ENCODE data around the gene CCDC106.

GRCh38 chr19:55651236-55651635 lies 3.2 kb downstream of the CCDC106 start:
- TF ChIP-seq ELF4 (IDR thresholded peaks at IDR 0.05) (no peak), NFRKB (IDR thresholded peaks at IDR 0.05) (no peak), LEF1 (IDR thresholded peaks at IDR 0.05; ENCODE audit: borderline replicate concordance) (no peak), BHLHE40 (IDR thresholded peaks at IDR 0.05; ENCODE audit: borderline replicate concordance) (no peak), FOXA1 (IDR thresholded peaks at IDR 0.05) (no peak), SP1 (IDR thresholded peaks at IDR 0.05) (no peak)

Measured in HEK293T (cell line).